Endothelial cell of umbilical vein (primary cell): ENCODE results near the gene RPS6KA1. TPM values are rescaled to one million over a fixed set of nuclear protein-coding genes. Genes with fewer than 3 reads are reported as not detected.

ENCODE experiments used
- BruUV-seq: library from RNA; stranded (reverse); fragments of 400-500 nt; replicated peaks from 2 replicates; lab custom pipeline; 2021; lab: Mats Ljungman, UMichigan
- CTCF ChIA-PET: fragments of 300-600, 350-600 bp; sonication (Branson Sonifier 250); formaldehyde crosslinking; loops from one replicate; lab custom pipeline; 2021; ENCODE audit warnings: antibody characterized with exemption, inconsistent platforms; lab: Charles Lee
- POLR2A ChIA-PET: fragments of 300-600, 350-600 bp; sonication (Branson Sonifier 250); formaldehyde crosslinking; loops from one replicate; lab custom pipeline; 2021; ENCODE audit warnings: antibody characterized with exemption, inconsistent platforms; lab: Charles Lee
- DNase-seq: peaks from one replicate; pipeline ENCODE4 v3.0.0-alpha.2; 2011; ENCODE audit warnings: low read depth, low spot score
- FAIRE-seq: peaks from 2 replicates; lab custom pipeline; 2011; peaks lifted over from hg19 to GRCh38; lab: Jason Lieb, UNC
- H2AFZ ChIP-seq: 2 replicates; pipeline ENCODE4 v1.6.0; 2012; ENCODE audit warnings: low read depth, low read length, control low read depth, inconsistent platforms
- H3K27ac ChIP-seq: 2 replicates; pipeline ENCODE4 v1.5.1; 2011; ENCODE audit warnings: low read depth, mild to moderate bottlenecking, control low read depth, low read length, moderate library complexity; ENCODE audit not compliant: insufficient read depth
- H3K27me3 ChIP-seq, 2 experiments: 2 replicates each; pipeline versions ENCODE4 v1.6.0 to v1.6.1; 2011; ENCODE audit warnings: low read length in 2 of 2, mixed read lengths in 1 of 2; ENCODE audit not compliant: control insufficient read depth in 2 of 2, insufficient read depth in 2 of 2
- H3K36me3 ChIP-seq, 2 experiments: 2 replicates in 1 of 2; 3 replicates in 1 of 2; pipeline ENCODE4 v1.5.1; 2011; ENCODE audit warnings: low read length in 2 of 2, mild to moderate bottlenecking in 1 of 2, moderate library complexity in 1 of 2; ENCODE audit not compliant: control insufficient read depth in 2 of 2, insufficient read depth in 2 of 2; ENCODE audit errors: extremely low read depth in 1 of 2
- H3K4me1 ChIP-seq: 3 replicates; pipeline ENCODE4 v1.5.1; 2011; ENCODE audit warnings: mild to moderate bottlenecking, low read length; ENCODE audit not compliant: control insufficient read depth, insufficient read depth; ENCODE audit errors: extremely low read depth
- H3K4me2 ChIP-seq: 2 replicates; pipeline ENCODE4 v1.6.1; 2011; ENCODE audit warnings: low read length, control low read depth, mixed read lengths; ENCODE audit not compliant: insufficient read depth
- H3K4me3 ChIP-seq, 3 experiments: fragments of 200-600 bp in 1 of 3; sonication (generic), shearing (Covaris generic) in 1 of 3; replicated peaks in 1 of 3; 2 replicates each; pipeline ENCODE4 v1.5.1; 2011 to 2016; ENCODE audit warnings: control low read depth in 3 of 3, low read length in 3 of 3, mild to moderate bottlenecking in 2 of 3, inconsistent platforms in 1 of 3, low read depth in 1 of 3, moderate library complexity in 1 of 3; ENCODE audit not compliant: insufficient read depth in 1 of 3
- H3K79me2 ChIP-seq: 2 replicates; pipeline ENCODE4 v1.6.0; 2012; ENCODE audit warnings: low read length, inconsistent platforms; ENCODE audit not compliant: control insufficient read depth, insufficient read depth
- H3K9ac ChIP-seq: replicated peaks from 2 replicates; pipeline ENCODE3; 2011; ENCODE audit warnings: low read length, control low read depth; ENCODE audit not compliant: insufficient read depth; ENCODE audit errors: extremely low read depth
- H3K9me1 ChIP-seq: replicated peaks from 3 replicates; pipeline ENCODE4 v1.6.0; 2011; ENCODE audit warnings: mild to moderate bottlenecking, low read length; ENCODE audit not compliant: control insufficient read depth, insufficient read depth; ENCODE audit errors: extremely low read depth
- H3K9me3 ChIP-seq: replicated peaks from 2 replicates; pipeline ENCODE4 v1.5.1; 2012; ENCODE audit warnings: low read length, inconsistent platforms; ENCODE audit not compliant: control insufficient read depth, insufficient read depth
- H4K20me1 ChIP-seq: replicated peaks from 2 replicates; pipeline ENCODE3; 2011; ENCODE audit warnings: mild to moderate bottlenecking, low read length; ENCODE audit not compliant: control insufficient read depth, insufficient read depth; ENCODE audit errors: extremely low read depth
- CTCF ChIP-seq, 2 donors: IDR thresholded peaks; 1 replicate in 1 of 2; 2 replicates in 1 of 2; pipeline ENCODE4 v1.5.1; 2011; ENCODE audit warnings: low read length in 2 of 2, mild to moderate bottlenecking in 2 of 2, moderate library complexity in 2 of 2, control low read depth in 1 of 2, inconsistent platforms in 1 of 2, low read depth in 1 of 2; ENCODE audit not compliant: insufficient read depth in 1 of 2; ENCODE audit errors: extremely low read depth in 1 of 2
- EZH2 ChIP-seq: IDR thresholded peaks from 2 replicates; pipeline ENCODE4 v1.6.1; 2012; ENCODE audit warnings: borderline replicate concordance, low read depth, mild to moderate bottlenecking, moderate library complexity, low read length, inconsistent platforms; ENCODE audit not compliant: severe bottlenecking
- FOS ChIP-seq: IDR thresholded peaks from 2 replicates; pipeline ENCODE4 v1.6.1; 2011; ENCODE audit warnings: mild to moderate bottlenecking, low read length, moderate library complexity, borderline replicate concordance; ENCODE audit not compliant: insufficient read depth
- GATA2 ChIP-seq: IDR thresholded peaks from 2 replicates; pipeline ENCODE4 v1.7.0; 2011; ENCODE audit warnings: low read depth, mild to moderate bottlenecking, moderate library complexity, mixed read lengths, low read length; ENCODE audit not compliant: insufficient read length, insufficient read depth
- JUN ChIP-seq: IDR thresholded peaks from 2 replicates; pipeline ENCODE4 v1.6.1; 2011; ENCODE audit warnings: borderline replicate concordance, low read depth; ENCODE audit not compliant: insufficient read length, insufficient read depth
- MAX ChIP-seq: IDR thresholded peaks from 2 replicates; pipeline ENCODE4 v1.6.1; 2011; ENCODE audit not compliant: insufficient read depth, insufficient read length
- MYC ChIP-seq: IDR thresholded peaks from one replicate; pipeline ENCODE4 v1.6.1; 2011; ENCODE audit warnings: mild to moderate bottlenecking, low read depth, low read length
- POLR2A ChIP-seq: IDR thresholded peaks from 2 replicates; pipeline ENCODE4 v1.6.1; 2012; ENCODE audit warnings: low read depth, mild to moderate bottlenecking, control low read depth, low read length
- POLR2AphosphoS5 ChIP-seq: IDR thresholded peaks from 2 replicates; pipeline ENCODE4 v1.6.1; 2012; ENCODE audit warnings: low read depth, mild to moderate bottlenecking, control low read depth, low read length, moderate library complexity; ENCODE audit not compliant: insufficient read depth
- dilution Hi-C: fragments of 300-500 bp; cut with MboI; formaldehyde crosslinking; loops from one replicate; pipeline ENCODE4 v1.15.0; 2019; ENCODE audit warnings: low sequenced_read_pairs; ENCODE audit not compliant: extremely low pct_ligation_motif_present
- intact Hi-C: fragments of 100-400 bp; cut with micrococcal nuclease; formaldehyde crosslinking; loops from one replicate; pipeline ENCODE4 v1.10.0; 2022
- polyA plus RNA-seq, 4 experiments: library from polyadenylated mRNA; depleted of rRNA in 3 of 4; stranded (reverse) in 3 of 4; unstranded in 1 of 4; fragments of >200 nt; gene quantifications; 2 replicates each; pipeline versions ENCODE4 v1.2.1 to v1.2.3, GENCODE V29; 2011 to 2012; ENCODE audit warnings: missing spikeins in 1 of 4
- total RNA-seq: library from RNA; stranded (reverse); gene quantifications from 2 replicates; pipeline ENCODE4 v1.2.3, GENCODE V29; 2021

RPS6KA1 gene
- total and polyA plus RNA-seq, 2 donors (not counting 3 experiments of a cell fraction or from before 2014, with no cell fraction given) = 6.7 to 15.5 TPM

- peaks cover 2% of the 10 kb centered on the region for H3K4me1 ChIP-seq
- ChIA-PET CTCF (interaction anchor here (1.0 to 3.0 kb wide), 12 partner anchors 9 to 64 kb away, joined by 3 to 30 read pairs (median 8); partner anchors contain the start of gene RPS6KA1), POLR2A (no interaction called here)
- intact Hi-C loops = no loop called here
- H3K27ac ChIP-seq = no peak overlapping the region
- H3K9ac ChIP-seq = no peak overlapping the region
- H3K4me2 ChIP-seq = no peak overlapping the region
- no peaks in the 10 kb centered on the region for H3K9me1 ChIP-seq
- dilution Hi-C loops = no loop called here
- no peaks in the 10 kb centered on the region for H3K27me3 ChIP-seq
- TF ChIP-seq POLR2A (no peak), EZH2 (no peak), POLR2AphosphoS5 (no peak), MYC (no peak), MAX (no peak), FOS (no peak), CTCF (IDR thresholded peaks at IDR 0.05; ENCODE audit: extremely low read depth in 1 of 2, insufficient read depth in 1 of 2, low read depth in 1 of 2, low read length in 2 of 2) (peak in 1 of 2 donors; percentile 19), GATA2 (no peak), JUN (no peak)
- FAIRE-seq (no peak), DNase-seq (no peak)
- H2AFZ ChIP-seq = no peak overlapping the region
- no peaks in the 10 kb centered on the region for H4K20me1 ChIP-seq
- BruUV-seq = no TSS peak
- H3K36me3 ChIP-seq = no peaks in the 10 kb centered on the region
- H3K4me3 ChIP-seq = no peak overlapping the region
- H3K9me3 ChIP-seq = no peaks in the 10 kb centered on the region
- H3K79me2 ChIP-seq = no peaks in the 10 kb centered on the region
Observed at GRCh38 chr1:26537951-26538352, 8.4 kb downstream of the RPS6KA1 start.
